ENCODE results near the gene TIMM29.
"Not testable (repeated sequence)": the region's sequence is repeated elsewhere in the genome, so short reads cannot be mapped to it uniquely, and the experiment has no call there.

DNA sequence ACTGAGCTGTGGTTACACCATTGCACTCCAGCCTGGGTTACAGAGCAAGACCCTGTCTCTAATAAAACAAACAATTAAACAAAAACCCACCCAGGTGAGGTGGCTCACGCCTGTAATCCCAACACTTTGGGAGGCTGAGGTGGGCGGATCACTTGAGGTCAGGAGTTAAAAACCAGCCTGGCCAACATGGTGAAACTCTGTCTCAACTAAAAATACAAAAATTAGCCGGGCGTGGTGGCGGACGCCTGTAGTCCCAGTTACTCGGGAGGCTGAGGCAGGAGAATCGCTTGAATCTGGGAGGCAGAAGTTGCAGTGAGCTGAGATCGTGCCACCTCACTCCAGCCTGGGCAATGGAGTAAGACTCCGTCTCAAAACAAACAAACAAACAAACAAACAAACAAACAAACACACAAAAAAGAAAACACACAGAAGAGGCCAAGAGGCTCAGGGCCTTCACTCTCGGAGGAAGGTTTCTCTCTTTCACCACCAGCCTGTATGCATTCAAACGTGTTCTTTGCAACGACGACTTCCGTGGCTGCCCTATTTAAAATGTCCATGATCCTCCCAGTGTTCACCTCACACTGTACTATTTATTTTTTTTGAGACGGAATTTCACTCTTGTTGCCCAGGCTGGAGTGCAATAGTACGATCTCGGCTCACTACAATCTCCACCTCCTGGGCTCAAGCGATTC is 30.8 kb downstream of the TIMM29 start:
- TF ChIP-seq, protein P1, sequence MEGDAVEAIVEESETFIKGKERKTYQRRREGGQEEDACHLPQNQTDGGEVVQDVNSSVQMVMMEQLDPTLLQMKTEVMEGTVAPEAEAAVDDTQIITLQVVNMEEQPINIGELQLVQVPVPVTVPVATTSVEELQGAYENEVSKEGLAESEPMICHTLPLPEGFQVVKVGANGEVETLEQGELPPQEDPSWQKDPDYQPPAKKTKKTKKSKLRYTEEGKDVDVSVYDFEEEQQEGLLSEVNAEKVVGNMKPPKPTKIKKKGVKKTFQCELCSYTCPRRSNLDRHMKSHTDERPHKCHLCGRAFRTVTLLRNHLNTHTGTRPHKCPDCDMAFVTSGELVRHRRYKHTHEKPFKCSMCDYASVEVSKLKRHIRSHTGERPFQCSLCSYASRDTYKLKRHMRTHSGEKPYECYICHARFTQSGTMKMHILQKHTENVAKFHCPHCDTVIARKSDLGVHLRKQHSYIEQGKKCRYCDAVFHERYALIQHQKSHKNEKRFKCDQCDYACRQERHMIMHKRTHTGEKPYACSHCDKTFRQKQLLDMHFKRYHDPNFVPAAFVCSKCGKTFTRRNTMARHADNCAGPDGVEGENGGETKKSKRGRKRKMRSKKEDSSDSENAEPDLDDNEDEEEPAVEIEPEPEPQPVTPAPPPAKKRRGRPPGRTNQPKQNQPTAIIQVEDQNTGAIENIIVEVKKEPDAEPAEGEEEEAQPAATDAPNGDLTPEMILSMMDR (IDR thresholded peaks at IDR 0.05): not testable (repeated sequence)
- not testable (repeated sequence) for TF ChIP-seq POLR2A (IDR thresholded peaks at IDR 0.05)

Measured in uterus (tissue), 2 donors.